HCT116 (cell line): ENCODE measurements around the gene DENND1A. TPM values are rescaled to one million over a fixed set of nuclear protein-coding genes. Genes with fewer than 3 reads are reported as not detected.

Experiments
- ATAC-seq: fragments of 200-7000 bp; cut with Tn5 transposase; 2 replicates; pipeline ENCODE4 v1.9.1; 2020; ENCODE audit warnings: mild to moderate bottlenecking, moderate library complexity
- BruUV-seq: library from RNA; stranded (reverse); fragments of 400-500 nt; replicated peaks from 2 replicates; lab custom pipeline; 2021; lab: Mats Ljungman, UMichigan
- CTCF ChIA-PET: fragments of 300-600 bp; sonication (Branson Sonifier 250); formaldehyde crosslinking; loops from one replicate; lab custom pipeline; 2021; ENCODE audit warnings: antibody characterized with exemption; lab: Charles Lee
- POLR2A ChIA-PET: fragments of 300-600, 350-600 bp; sonication (Branson Sonifier 250); formaldehyde crosslinking; loops from one replicate; lab custom pipeline; 2021; ENCODE audit warnings: antibody characterized with exemption; lab: Charles Lee
- RAD21 ChIA-PET, 2 experiments: fragments of 300-600 bp; sonication (Branson Sonifier 250); formaldehyde crosslinking; loops; one replicate each; lab custom pipeline; 2023; ENCODE audit warnings: low total read pairs in 2 of 2; ENCODE audit not compliant: uncharacterized antibody in 2 of 2, unreplicated experiment in 2 of 2, low non-redundant PET in 1 of 2; lab: Charles Lee
- DNase-seq: peaks from one replicate; pipeline ENCODE4 v3.0.0-alpha.2; 2010; ENCODE audit warnings: low read depth, low spot score
- H2AFZ ChIP-seq: fragments of 200-600 bp; shearing (Covaris generic), sonication (generic); 2 replicates; pipeline ENCODE4 v1.6.1; 2017; ENCODE audit warnings: low read depth, mixed run types, mixed read lengths, antibody characterized with exemption, low read length; ENCODE audit not compliant: poor library complexity, severe bottlenecking
- H3K27ac ChIP-seq: 2 replicates; pipeline ENCODE4 v1.5.1; 2012; ENCODE audit warnings: low read depth, low read length
- H3K27me3 ChIP-seq: fragments of 200-600 bp; sonication (generic); 2 replicates; pipeline ENCODE4 v1.6.1; 2016; ENCODE audit warnings: mixed run types, low read length, mixed read lengths; ENCODE audit not compliant: insufficient read depth
- H3K36me3 ChIP-seq, 2 experiments: fragments of 200-500 bp in 1 of 2; fragments of 200-600 bp in 1 of 2; sonication (Bioruptor generic) in 1 of 2; sonication (generic) in 1 of 2; 2 replicates each; pipeline versions ENCODE4 v1.5.1 to v1.6.1; 2014 to 2016; ENCODE audit warnings: low read length in 2 of 2, inconsistent platforms in 1 of 2, mixed read lengths in 1 of 2, mixed run types in 1 of 2; ENCODE audit not compliant: insufficient read depth in 2 of 2, control insufficient read depth in 1 of 2
- H3K4me1 ChIP-seq, 2 experiments: fragments of 200-600 bp in 1 of 2; sonication (generic) in 1 of 2; 2 replicates each; pipeline versions ENCODE4 v1.5.1 to v1.6.1; 2012 to 2017; ENCODE audit warnings: low read length in 2 of 2, inconsistent platforms in 1 of 2, mild to moderate bottlenecking in 1 of 2, mixed read lengths in 1 of 2, mixed run types in 1 of 2, moderate library complexity in 1 of 2; ENCODE audit not compliant: insufficient read depth in 2 of 2, control insufficient read depth in 1 of 2
- H3K4me2 ChIP-seq: fragments of 200-600 bp; sonication (generic); 2 replicates; pipeline ENCODE4 v1.6.1; 2017; ENCODE audit warnings: mixed run types, low read length, mixed read lengths
- H3K4me3 ChIP-seq, 2 experiments: fragments of 200-600 bp in 1 of 2; sonication (generic) in 1 of 2; replicated peaks in 1 of 2; 2 replicates each; pipeline ENCODE4 v1.5.1; 2011 to 2016; ENCODE audit warnings: low read length in 2 of 2, control low read depth in 1 of 2, low read depth in 1 of 2, mild to moderate bottlenecking in 1 of 2, mixed read lengths in 1 of 2, mixed run types in 1 of 2
- H3K79me2 ChIP-seq: fragments of 200-600 bp; sonication (generic); 2 replicates; pipeline ENCODE4 v1.6.1; 2017; ENCODE audit warnings: mild to moderate bottlenecking, mixed run types, low read length, moderate library complexity, mixed read lengths; ENCODE audit not compliant: insufficient read depth
- H3K9ac ChIP-seq: fragments of 200-600 bp; sonication (generic); 2 replicates; pipeline ENCODE4 v1.6.1; 2016; ENCODE audit warnings: low read length, mixed read lengths
- H3K9me2 ChIP-seq: fragments of 200-600 bp; sonication (generic), shearing (Covaris generic); 2 replicates; pipeline ENCODE4 v1.6.1; 2017; ENCODE audit warnings: mixed run types, mild to moderate bottlenecking, moderate library complexity; ENCODE audit not compliant: insufficient read depth
- H3K9me3 ChIP-seq, 2 experiments: fragments of 200-500 bp in 1 of 2; fragments of 200-600 bp in 1 of 2; sonication (Bioruptor generic) in 1 of 2; sonication (generic) in 1 of 2; 2 replicates each; pipeline ENCODE4 v1.6.1; 2014 to 2017; ENCODE audit warnings: low read length in 2 of 2, mixed read lengths in 2 of 2, inconsistent platforms in 1 of 2, low read depth in 1 of 2, mild to moderate bottlenecking in 1 of 2, mixed run types in 1 of 2, moderate library complexity in 1 of 2; ENCODE audit not compliant: control insufficient read depth in 1 of 2, insufficient read depth in 1 of 2
- H4K20me1 ChIP-seq: fragments of 200-600 bp; sonication (generic), shearing (Covaris generic); 2 replicates; pipeline ENCODE4 v1.6.1; 2017; ENCODE audit warnings: mixed run types, mild to moderate bottlenecking, moderate library complexity; ENCODE audit not compliant: insufficient read depth
- CBX3 ChIP-seq: IDR thresholded peaks from 2 replicates; pipeline ENCODE4 v1.6.1; 2012; ENCODE audit warnings: low read depth
- EZH2 ChIP-seq: fragments of 200-600 bp; sonication (generic); IDR thresholded peaks from 2 replicates; pipeline ENCODE4 v1.6.1; 2017; ENCODE audit warnings: antibody characterized with exemption, mixed run types
- YY1 ChIP-seq: IDR thresholded peaks from 2 replicates; pipeline ENCODE4 v1.6.1; 2011; ENCODE audit warnings: low read length, low read depth, moderate library complexity, mild to moderate bottlenecking; ENCODE audit not compliant: insufficient replicate concordance; ENCODE audit errors: extremely low read depth
- intact Hi-C: fragments of 100-400 bp; cut with micrococcal nuclease; formaldehyde crosslinking; loops from 2 replicates; pipeline ENCODE4 v1.10.0; 2022
- total RNA-seq: library from RNA; stranded (reverse); gene quantifications from one replicate; pipeline ENCODE4 v1.2.1, GENCODE V29; 2021; ENCODE audit not compliant: unreplicated experiment
- TF ChIP-seq, protein P1 (sequence below), 3 experiments: fragments of 200-600 bp in 1 of 3; sonication (generic) in 1 of 3; IDR thresholded peaks in 2 of 3; conservative IDR thresholded peaks in 1 of 3; 2 replicates each; pipeline ENCODE4 v1.5.1; 2012 to 2017; ENCODE audit warnings: low read depth in 2 of 3, low read length in 2 of 3, antibody characterized with exemption in 1 of 3, borderline replicate concordance in 1 of 3, control low read depth in 1 of 3, mild to moderate bottlenecking in 1 of 3, mixed read lengths in 1 of 3, mixed run types in 1 of 3, moderate library complexity in 1 of 3; ENCODE audit not compliant: insufficient read depth in 1 of 3

DENND1A gene
- total RNA-seq, 1 experiment from 2014 or later = 33.0 TPM

DNA sequence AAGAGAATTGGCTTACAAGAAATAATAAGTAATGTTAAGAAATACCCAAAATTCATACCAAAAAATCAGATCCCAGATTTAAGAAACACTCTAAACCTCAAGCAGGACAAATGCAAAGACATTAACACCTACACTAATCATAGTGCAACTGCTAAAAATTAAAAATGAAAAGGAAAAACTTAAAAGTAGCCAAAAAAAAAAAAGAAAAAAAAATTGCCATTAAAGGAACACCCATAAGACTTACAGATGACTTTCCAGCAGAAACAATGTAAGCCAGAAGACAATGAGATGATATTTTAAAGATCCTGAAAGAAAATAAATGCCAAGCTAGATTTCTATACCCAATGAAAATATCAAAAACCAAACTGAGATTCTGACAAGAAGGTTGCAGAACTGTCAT is 101.5 kb downstream of the DENND1A start:
- Histone ChIP-seq H3K9me3 (peaks cover 10 to 18% of the 10 kb centered on the region in 2 experiments; a peak in 3 of 4 replicates), H3K36me3 (no peaks in the 10 kb centered on the region), H3K27me3 (no peaks in the 10 kb centered on the region), H3K4me2 (no peak overlapping the region), H3K9me2 (no peaks in the 10 kb centered on the region), H3K79me2 (peaks cover 4% of the 10 kb centered on the region; the same call in 1 of the 2 replicates), H3K9ac (no peak overlapping the region), H3K4me3 (no peak overlapping the region), H3K4me1 (no peaks in the 10 kb centered on the region), H3K27ac (no peak overlapping the region), H2AFZ (no peak overlapping the region), H4K20me1 (no peaks in the 10 kb centered on the region)
- ATAC-seq (no peak), DNase-seq (no peak)
- POLR2A ChIA-PET = no interaction called here
- CTCF ChIA-PET = no interaction called here
- no peak for TF ChIP-seq EZH2
- TF ChIP-seq CBX3 = peak; percentile 58; the same call in 1 of the 2 replicates
- BruUV-seq = no TSS peak
- RAD21 ChIA-PET = no interaction called here
- intact Hi-C loops = no loop called here

DNA sequence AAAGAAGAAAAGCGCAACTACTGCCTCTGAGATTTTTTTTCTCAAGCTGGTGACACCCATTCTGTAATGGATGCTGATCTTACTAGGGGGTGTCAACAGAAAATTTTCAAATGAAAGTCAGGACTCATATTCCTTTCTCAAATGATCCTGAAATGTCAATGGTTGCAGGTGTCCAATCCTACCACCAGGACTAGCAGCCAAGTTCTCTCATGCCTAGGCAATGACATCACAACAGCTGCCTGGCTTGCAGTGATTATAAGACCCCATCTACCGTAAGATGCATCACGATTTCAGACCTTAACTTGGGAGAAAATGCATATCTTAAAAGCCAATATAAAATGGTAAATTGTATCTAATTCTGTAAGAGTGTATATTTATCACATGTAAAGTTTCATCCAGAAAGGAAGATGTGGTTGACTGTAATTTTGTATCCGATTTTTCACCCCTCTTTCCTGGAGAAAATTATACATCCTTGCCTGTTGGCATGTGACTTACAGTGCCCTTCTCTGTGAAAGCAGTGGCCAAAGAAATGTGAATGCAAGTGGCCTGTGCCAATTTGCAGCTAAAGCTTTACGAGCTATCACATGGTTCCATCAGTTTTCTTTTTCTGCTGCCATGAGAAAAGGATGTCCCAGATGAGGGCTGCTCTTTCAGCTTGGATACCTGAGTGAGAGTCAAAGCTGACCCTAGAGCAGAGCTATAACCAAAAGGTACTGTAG is 104.4 kb downstream of the DENND1A start:
- intact Hi-C loops = no loop called here
- Histone ChIP-seq H3K9me2 (no peaks in the 10 kb centered on the region), H3K4me2 (no peak overlapping the region), H3K4me1 (no peaks in the 10 kb centered on the region), H3K9ac (no peak overlapping the region), H3K27ac (no peak overlapping the region), H3K36me3 (no peaks in the 10 kb centered on the region), H4K20me1 (no peaks in the 10 kb centered on the region), H2AFZ (no peak overlapping the region), H3K27me3 (no peaks in the 10 kb centered on the region), H3K4me3 (no peak overlapping the region), H3K9me3 (peaks cover 10 to 18% of the 10 kb centered on the region in 2 experiments; a peak in 3 of 4 replicates), H3K79me2 (peaks cover 4% of the 10 kb centered on the region; the same call in 1 of the 2 replicates)
- no peak for DNase-seq
- POLR2A ChIA-PET = no interaction called here
- RAD21 ChIA-PET = no interaction called here
- TF ChIP-seq, protein P1, sequence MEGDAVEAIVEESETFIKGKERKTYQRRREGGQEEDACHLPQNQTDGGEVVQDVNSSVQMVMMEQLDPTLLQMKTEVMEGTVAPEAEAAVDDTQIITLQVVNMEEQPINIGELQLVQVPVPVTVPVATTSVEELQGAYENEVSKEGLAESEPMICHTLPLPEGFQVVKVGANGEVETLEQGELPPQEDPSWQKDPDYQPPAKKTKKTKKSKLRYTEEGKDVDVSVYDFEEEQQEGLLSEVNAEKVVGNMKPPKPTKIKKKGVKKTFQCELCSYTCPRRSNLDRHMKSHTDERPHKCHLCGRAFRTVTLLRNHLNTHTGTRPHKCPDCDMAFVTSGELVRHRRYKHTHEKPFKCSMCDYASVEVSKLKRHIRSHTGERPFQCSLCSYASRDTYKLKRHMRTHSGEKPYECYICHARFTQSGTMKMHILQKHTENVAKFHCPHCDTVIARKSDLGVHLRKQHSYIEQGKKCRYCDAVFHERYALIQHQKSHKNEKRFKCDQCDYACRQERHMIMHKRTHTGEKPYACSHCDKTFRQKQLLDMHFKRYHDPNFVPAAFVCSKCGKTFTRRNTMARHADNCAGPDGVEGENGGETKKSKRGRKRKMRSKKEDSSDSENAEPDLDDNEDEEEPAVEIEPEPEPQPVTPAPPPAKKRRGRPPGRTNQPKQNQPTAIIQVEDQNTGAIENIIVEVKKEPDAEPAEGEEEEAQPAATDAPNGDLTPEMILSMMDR (IDR thresholded peaks at IDR 0.05 in 2 of 3, conservative IDR thresholded peaks at IDR 0.05 in 1 of 3; ENCODE audit: borderline replicate concordance in 1 of 3, insufficient read depth in 1 of 3, low read depth in 2 of 3, low read length in 2 of 3) = peak in 2 of 3 experiments; percentile 38 to 41; a peak in 4 of 6 replicates
- TF ChIP-seq YY1 = no peak
- 0 out of 2 replicates have a peak, but pooled peaks have one; percentile 53 for ATAC-seq
- BruUV-seq = no TSS peak
- CTCF ChIA-PET = interaction anchor here (0.6 kb wide), 1 partner anchor 30 kb away, joined by 3 read pairs; no protein-coding TSS in a partner anchor
